GM18520 (cell line): Measurements from ENCODE around the gene RCOR1.
"Not testable (repeated sequence)": the region's sequence is repeated elsewhere in the genome, so short reads cannot be mapped to it uniquely, and the experiment has no call there.

Source experiments
- ATAC-seq: cut with Tn5 transposase; IDR thresholded peaks from one replicate; pipeline ENCODE4 v1.9.1; 2021; ENCODE audit not compliant: unreplicated experiment

The RCOR1 gene

DNA sequence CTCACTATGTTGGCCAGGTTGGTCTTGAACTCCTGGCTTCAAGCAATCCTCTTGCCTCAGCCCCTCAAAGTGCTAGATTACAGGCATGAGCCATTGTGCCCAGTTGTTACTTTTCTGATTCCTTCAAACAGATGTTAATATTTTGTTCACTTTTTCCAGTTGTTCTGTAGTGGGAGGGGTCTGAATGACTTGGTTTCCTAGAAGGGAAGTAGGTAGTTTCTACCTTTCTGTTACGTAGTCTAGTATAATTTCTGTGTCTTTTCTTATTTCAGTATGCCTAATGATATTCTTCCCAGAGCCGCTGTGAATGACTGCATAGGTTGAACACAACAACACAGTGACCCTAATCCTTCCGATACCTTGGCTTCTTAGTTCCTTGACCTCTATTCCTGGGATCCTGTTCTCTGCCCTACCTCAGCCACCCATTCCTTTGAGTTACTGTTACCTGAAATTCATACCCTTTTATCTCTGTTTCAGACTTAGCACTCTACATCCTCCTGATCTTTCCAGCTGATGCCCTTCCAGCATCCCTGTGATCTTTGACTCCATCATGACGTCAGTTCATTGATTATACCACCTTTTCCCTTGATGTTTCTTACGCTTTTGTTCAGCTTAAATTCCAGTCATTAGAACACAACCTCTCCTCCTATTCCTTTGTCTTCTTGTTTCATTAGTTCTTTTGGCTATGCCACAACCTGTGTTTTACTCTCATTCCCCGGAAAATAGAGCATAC lies 33.3 kb downstream of the RCOR1 start:
- ATAC-seq: no peak

- no peak for ATAC-seq
Observed at GRCh38 chr14:102626530-102626929, 34.1 kb downstream of the RCOR1 start.

- no peak for ATAC-seq
Observed at GRCh38 chr14:102629011-102629444, 36.6 kb downstream of the RCOR1 start.

DNA sequence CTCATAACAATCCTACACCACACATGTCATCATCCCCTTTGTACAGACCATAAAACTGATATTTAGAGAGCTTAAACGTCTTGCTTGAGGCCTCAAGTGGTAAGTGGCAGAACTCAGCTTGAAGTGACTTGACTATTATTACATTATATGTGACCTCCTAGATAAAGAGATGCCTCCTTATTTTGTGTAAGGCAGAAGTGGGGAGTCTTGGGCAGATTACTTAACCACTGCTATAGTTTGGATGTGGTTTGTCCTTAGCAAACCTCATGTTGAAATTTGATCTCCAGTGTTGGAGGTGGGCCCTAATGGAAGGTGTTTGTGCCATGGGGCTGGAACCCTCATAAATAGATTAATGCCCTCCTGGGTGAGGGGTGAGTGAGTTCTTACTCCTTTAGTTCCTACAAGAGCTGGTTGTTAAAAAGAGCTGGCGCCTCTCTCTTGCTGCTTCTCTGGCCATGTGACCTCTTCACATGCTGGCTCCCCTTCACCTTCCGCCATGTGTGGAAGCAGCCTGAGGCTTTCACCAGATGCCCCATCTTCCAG lies 37.4 kb downstream of the RCOR1 start:
- no peak for ATAC-seq

- ATAC-seq: no peak
Observed at GRCh38 chr14:102630405-102630804, 38.0 kb downstream of the RCOR1 start.

- no peak for ATAC-seq
Observed at GRCh38 chr14:102630881-102631280, 38.4 kb downstream of the RCOR1 start.

DNA sequence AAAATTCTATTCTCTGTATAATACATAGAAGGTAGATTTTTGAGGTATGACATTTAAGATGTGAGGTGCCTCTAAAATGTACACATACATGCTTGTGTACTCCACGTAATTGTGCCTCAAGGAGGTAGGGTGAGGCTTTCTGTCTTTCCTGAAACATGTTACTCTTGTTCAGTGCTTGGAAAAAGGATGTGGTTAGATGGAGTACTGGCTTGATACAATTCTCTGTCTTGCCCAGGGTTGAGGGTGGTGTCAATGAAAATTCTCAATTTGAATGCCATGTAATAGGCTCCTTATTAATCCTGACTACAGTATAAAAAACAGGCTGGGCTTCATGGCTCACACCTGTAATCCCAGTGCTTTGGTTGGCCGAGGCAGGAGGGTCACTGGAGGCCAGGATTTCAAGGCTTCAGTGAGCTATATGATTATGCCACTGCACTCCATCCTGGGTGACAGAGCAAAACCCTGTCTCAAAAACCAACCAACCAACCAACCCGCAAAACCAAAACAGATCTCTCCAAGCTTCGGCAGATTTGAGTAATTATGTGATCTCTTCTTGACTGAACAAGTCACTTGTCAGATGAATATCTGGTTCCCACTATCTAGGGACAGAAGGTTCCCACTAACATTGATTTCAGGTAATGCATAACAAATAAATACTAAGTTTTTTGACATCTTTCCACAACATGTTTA lies 41.6 kb downstream of the RCOR1 start:
- ATAC-seq: no peak

- ATAC-seq: not testable (repeated sequence)
Observed at GRCh38 chr14:102639611-102640010, 47.2 kb downstream of the RCOR1 start.

- no peak for ATAC-seq
Observed at GRCh38 chr14:102644523-102644922, 52.1 kb downstream of the RCOR1 start.

DNA sequence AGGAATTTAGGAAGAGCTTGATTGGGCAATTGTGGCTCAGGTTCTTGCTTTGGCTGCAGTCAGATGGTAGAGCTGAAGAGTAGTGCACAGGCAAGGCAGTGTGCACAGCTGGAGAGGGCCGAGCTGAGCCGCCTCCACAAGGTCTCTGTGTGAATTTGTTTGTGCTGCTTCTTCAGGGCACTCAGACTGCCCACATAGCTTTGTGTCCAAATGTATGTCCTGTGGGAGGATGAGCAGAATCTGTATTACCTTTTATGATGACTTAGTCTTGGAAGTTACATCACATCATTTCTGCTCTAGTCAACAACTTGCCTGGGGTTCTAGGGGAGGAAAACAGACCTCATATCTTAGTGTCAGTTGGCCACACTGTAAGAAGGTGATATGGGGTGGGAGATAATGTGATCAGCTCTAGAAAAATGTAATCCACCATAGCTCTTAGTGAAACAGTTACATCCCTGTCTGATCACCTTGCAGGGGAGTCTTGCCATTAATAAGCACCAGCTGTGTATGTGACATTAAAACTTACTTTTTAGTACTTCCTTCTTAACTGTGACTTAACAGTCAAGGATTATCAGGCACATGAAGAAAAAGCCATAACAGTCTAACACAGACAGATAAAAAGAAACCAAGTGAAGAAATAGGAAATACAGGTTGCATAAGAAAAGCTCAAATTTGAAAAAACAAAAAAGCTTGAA lies 53.4 kb downstream of the RCOR1 start:
- no peak for ATAC-seq

DNA sequence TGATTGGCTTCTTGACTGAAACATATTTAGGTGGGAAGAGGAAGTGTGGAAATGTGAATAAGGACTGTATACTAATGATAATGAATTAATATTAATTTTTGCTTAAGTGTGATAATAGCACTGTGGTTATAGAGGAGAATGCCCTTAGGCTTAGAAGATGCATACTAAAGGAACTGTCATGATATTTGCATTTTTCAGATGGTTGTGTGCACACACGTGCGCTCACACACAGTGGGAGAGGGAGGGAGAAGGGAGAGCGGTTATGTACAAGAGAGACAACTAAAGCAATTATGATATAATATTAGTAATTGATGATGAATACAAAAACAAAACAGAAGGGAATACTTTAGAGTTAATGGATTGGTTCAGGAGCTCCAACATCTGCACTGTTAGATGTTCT lies 54.2 kb downstream of the RCOR1 start:
- no peak for ATAC-seq

- ATAC-seq: no peak
Observed at GRCh38 chr14:102652194-102652593, 59.7 kb downstream of the RCOR1 start.

DNA sequence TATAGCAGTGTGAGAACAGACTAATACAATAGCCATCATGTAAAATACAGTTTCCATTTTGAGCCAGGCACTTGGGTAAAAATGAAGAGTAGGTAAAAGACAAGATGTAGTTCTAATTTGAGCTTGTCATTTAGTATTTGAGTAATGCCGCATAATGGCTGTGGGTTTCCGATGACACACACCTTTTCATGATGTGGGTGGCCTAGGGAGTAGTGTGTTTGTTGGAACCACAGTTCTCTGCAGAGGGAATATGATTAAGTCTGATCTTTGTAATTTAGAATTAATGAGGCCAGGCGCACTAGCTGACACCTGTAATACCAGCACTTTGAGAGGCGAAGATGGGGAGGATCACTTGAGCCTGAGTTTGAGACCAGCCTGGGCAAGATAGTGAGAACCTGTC lies 61.8 kb downstream of the RCOR1 start:
- no peak for ATAC-seq

DNA sequence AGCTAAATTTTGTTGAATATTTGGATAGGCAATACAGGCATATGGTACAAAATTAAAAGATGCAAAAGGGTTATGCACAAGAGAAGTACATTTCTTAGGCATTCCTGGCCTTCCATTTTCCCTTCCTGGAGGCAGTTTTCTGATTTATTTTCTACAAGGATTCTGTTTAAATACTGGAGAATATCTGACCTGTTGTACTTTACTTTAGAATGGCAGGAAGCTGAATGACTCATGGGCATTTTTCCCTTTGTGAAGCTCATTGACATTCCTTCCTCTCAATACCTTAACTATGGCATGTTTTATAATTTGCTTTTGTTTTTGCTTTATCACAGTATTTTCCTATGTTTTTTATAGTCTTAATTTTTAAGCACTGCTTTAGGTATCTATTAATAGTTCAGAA lies 62.7 kb downstream of the RCOR1 start:
- ATAC-seq: no peak

DNA sequence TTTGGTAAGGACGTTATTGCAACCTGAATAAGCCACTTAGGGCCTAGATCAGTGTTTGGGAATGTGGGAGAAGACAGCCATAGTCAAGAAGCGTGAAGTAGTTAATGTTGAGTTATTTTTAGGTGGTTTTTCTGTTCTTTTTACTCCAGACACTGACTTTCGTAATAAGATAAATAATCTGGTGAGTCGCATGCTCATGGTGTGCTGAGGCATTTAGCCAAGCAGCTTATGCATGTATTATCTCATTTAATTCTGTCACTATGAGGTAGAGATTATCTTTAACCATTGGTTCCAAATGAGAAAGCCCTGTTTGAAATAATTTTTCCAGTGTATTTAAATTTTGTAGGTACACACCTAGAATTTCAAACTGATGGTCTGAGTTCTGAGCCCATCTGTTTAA lies 67.3 kb downstream of the RCOR1 start:
- ATAC-seq: no peak

DNA sequence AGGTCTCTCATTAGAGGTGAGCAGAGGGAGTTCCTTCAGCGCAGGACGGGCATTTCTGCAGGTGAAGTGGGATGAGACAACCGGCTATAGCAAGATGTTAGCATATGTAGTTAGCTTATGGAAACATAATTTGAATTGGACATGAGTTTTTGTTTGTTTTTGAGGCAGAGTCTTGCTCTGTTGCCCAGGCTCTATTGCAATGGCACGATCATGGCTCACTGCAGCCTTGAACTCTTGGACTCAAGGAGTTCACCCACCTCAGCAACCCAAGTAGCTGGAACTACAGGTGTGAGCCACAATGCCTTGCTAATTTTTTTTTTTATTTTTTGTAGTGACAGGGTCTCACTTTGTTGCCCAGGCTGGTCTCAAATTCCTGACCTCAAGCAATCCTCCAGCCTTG lies 69.2 kb downstream of the RCOR1 start:
- no peak for ATAC-seq

DNA sequence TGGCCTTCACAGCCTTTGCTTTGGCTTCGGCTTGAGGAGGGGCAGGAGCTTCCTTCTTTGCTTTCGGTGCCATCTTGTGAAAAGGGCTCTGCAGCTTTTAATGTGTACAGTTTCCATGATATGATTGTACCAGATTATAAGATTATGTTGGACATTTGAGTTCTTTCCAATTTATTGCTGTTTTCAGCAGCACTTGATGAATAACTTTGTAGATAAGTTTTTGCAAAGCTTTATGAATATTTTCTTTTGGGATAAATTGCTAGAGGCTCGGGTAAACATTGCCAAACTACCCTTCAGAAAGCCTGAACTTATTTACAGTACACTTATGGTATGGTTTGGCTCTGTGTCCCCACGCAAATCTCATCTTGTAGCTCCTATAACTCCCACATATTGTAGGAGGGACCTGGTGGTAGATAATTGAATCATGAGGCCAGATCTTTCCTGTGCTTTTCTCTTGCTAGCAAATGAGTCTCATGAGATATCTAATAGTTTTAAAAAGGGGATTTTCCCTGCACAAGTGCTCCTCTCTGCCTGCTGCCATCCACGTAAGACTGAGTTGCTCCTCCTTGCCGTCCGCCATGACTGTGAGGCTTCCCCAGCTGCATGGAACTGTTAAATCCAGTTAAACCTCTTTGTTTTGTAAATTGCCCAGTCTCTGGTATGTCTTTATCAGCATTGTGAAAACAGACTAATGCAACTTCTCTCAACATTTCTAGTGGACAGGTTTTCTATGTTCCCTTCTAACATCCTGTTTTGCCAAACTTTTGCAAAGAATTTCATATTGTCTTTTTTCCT lies 70.4 kb downstream of the RCOR1 start:
- ATAC-seq: no peak

DNA sequence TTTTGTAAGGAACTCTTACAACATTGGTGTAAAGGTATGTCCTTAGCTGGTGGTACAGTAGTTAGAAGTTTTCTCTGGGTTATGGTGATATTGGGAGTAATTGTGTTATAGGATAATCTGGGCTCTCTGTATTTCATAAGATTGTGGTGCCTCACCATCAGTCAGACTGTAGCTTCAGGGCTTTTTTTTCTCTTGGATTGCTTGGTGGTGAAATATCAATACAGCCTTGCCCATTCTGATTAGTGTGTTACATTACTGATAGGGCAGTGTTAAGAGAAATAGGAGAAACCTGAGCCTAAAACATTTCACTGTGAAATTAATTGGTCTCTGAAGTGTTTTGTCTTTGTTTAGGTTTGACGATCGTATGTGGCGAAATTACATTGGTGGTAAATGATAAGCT lies 71.0 kb downstream of the RCOR1 start:
- no peak for ATAC-seq

DNA sequence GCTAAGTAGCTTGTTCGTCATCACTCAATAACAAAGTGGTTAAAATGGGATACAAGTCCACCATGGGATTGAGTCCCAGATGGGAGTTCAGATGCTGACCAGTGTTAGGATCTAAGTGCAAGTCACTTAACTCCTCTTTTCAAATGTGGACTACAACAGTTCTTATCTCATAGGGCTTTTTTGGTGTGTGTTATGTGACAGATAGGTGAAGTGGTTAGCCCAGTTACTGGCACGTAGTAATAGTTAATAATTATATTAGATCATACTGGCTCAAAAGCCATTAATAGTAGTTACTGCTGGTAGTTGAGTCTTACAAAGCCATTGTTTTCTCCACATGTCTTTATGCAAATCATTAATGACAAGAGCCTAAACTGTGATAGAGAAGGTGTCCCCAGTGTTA lies 73.2 kb downstream of the RCOR1 start:
- no peak for ATAC-seq

- ATAC-seq: no peak
Observed at GRCh38 chr14:102666635-102667034, 74.2 kb downstream of the RCOR1 start.

DNA sequence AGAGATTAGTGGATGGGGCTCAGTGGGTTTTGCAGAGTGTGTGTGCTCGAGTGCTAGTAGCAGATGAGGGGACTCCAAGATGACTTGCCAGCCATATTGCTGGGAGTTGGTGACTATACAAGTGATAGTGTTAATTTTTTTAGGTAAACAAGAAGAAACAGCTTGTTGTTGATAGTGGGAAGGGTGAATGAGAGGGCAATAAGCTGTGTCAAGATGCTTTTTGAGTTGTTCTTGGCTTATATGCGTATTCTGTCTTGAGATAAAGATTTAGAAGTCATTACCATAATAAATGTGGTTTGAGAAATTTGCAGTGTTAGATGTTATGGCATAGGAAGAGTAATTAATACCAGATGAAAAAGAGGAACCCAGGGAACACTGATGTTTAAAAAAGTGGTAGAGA lies 75.3 kb downstream of the RCOR1 start:
- no peak for ATAC-seq
